Tibial artery (tissue), 4 donors: Measurements from ENCODE around the gene STN1.

Experiments used
- DNase-seq, 2 donors: peaks; one replicate each; pipeline ENCODE4 v3.0.0-alpha.2; 2019
- H3K27ac ChIP-seq, 2 donors: fragments of 200-600 bp; sonication (generic) in 1 of 2; 1 replicate in 1 of 2; 2 replicates in 1 of 2; pipeline ENCODE4 v1.5.1; 2018 to 2019; ENCODE audit warnings: mild to moderate bottlenecking in 1 of 2
- H3K27me3 ChIP-seq, 2 donors: fragments of 200-600 bp; sonication (generic) in 1 of 2; one replicate each; pipeline versions ENCODE4 v1.5.1 to v1.6.0; 2016 to 2019
- H3K36me3 ChIP-seq, 3 donors: fragments of 200-600 bp; sonication (generic) in 2 of 3; one replicate each; pipeline ENCODE4 v1.5.1; 2016 to 2019; ENCODE audit warnings: mild to moderate bottlenecking in 2 of 3
- H3K4me1 ChIP-seq, 4 donors: fragments of 200-600 bp; sonication (generic) in 2 of 4; 1 replicate in 3 of 4; 2 replicates in 1 of 4; pipeline ENCODE4 v1.5.1; 2016 to 2019
- H3K4me3 ChIP-seq, 2 donors: fragments of 200-600 bp; sonication (generic) in 1 of 2; 1 replicate in 1 of 2; 2 replicates in 1 of 2; pipeline ENCODE4 v1.5.1; 2018 to 2019; ENCODE audit warnings: mild to moderate bottlenecking in 2 of 2
- H3K9me3 ChIP-seq, 3 donors: fragments of 200-600 bp; sonication (generic) in 1 of 3; one replicate each; pipeline ENCODE4 v1.5.1; 2016 to 2019
- CTCF ChIP-seq, 2 experiments: fragments of 200-600 bp in 1 of 2; fragments of 450-650 bp in 1 of 2; IDR thresholded peaks; one replicate each; pipeline ENCODE4 v1.5.1; 2017 to 2019; ENCODE audit warnings: antibody characterized with exemption in 2 of 2, mild to moderate bottlenecking in 1 of 2, moderate library complexity in 1 of 2
- intact Hi-C: fragments of 100-400 bp; cut with DNase I; formaldehyde crosslinking; loops from one replicate; pipeline ENCODE4 v1.15.0; 2023; ENCODE audit warnings: low total_unique reads

Gene STN1

GRCh38 chr10:103850572-103850895, 67.5 kb downstream of the STN1 start:
- Histone ChIP-seq H3K27ac (peak overlapping the region in 1 of 2 donors; percentile 31), H3K36me3 (no peaks in the 10 kb centered on the region), H3K27me3 (no peaks in the 10 kb centered on the region), H3K9me3 (no peaks in the 10 kb centered on the region), H3K4me1 (peaks cover 0 to 46% (median 29%) of the 10 kb centered on the region in 4 donors), H3K4me3 (no peak overlapping the region)
- intact Hi-C loops = loop anchor here (10.0 kb wide), 1 partner anchor 246 kb away; no protein-coding TSS in a partner anchor
- peak in 1 of 2 donors; percentile 59 for DNase-seq
- TF ChIP-seq CTCF (IDR thresholded peaks at IDR 0.05) = no peak

GRCh38 chr10:103849880-103850571, 68.0 kb downstream of the STN1 start:
- TF ChIP-seq CTCF (IDR thresholded peaks at IDR 0.05) = no peak
- Histone ChIP-seq H3K36me3 (no peaks in the 10 kb centered on the region), H3K9me3 (no peaks in the 10 kb centered on the region), H3K27ac (peak overlapping the region; percentile 31 to 32), H3K4me3 (no peak overlapping the region), H3K4me1 (peaks cover 0 to 44% (median 29%) of the 10 kb centered on the region in 4 donors), H3K27me3 (no peaks in the 10 kb centered on the region)
- intact Hi-C loops = loop anchor here (10.0 kb wide), 1 partner anchor 245 kb away; no protein-coding TSS in a partner anchor
- DNase-seq = peak; percentile 58 to 70

GRCh38 chr10:103849212-103849877, 68.6 kb downstream of the STN1 start:
- Histone ChIP-seq H3K36me3 (no peaks in the 10 kb centered on the region), H3K27me3 (no peaks in the 10 kb centered on the region), H3K9me3 (no peaks in the 10 kb centered on the region), H3K27ac (peak overlapping the region; percentile 32 to 33), H3K4me3 (no peak overlapping the region), H3K4me1 (peaks cover 0 to 43% (median 29%) of the 10 kb centered on the region in 4 donors)
- intact Hi-C loops = no loop called here
- DNase-seq = no peak
- no peak for TF ChIP-seq CTCF (IDR thresholded peaks at IDR 0.05)

- intact Hi-C loops = no loop called here
- Histone ChIP-seq H3K27ac (no peak overlapping the region), H3K4me3 (no peak overlapping the region), H3K4me1 (peaks cover 0 to 44% (median 34%) of the 10 kb centered on the region in 4 donors), H3K27me3 (no peaks in the 10 kb centered on the region), H3K36me3 (no peaks in the 10 kb centered on the region), H3K9me3 (no peaks in the 10 kb centered on the region)
- DNase-seq = no peak
- TF ChIP-seq CTCF (IDR thresholded peaks at IDR 0.05) = no peak
Observed at GRCh38 chr10:103847909-103848468, 70.0 kb downstream of the STN1 start.

- no peak overlapping the region for H3K4me3 ChIP-seq
- no peak for TF ChIP-seq CTCF (IDR thresholded peaks at IDR 0.05)
- H3K4me1 ChIP-seq = peaks cover 0 to 47% (median 32%) of the 10 kb centered on the region in 4 donors
- H3K27me3 ChIP-seq = no peaks in the 10 kb centered on the region
- no peak overlapping the region for H3K27ac ChIP-seq
- no peaks in the 10 kb centered on the region for H3K36me3 ChIP-seq
- peak in 1 of 2 donors; percentile 41 for DNase-seq
- H3K9me3 ChIP-seq = no peaks in the 10 kb centered on the region
- intact Hi-C loops = no loop called here
Observed at GRCh38 chr10:103847346-103847745, 70.6 kb downstream of the STN1 start.
